GM18519 (cell line): ENCODE data around the gene ZNF497.
"Not testable (repeated sequence)": the region's sequence is repeated elsewhere in the genome, so short reads cannot be mapped to it uniquely, and the experiment has no call there.

Experiments
- ATAC-seq: cut with Tn5 transposase; IDR thresholded peaks from one replicate; pipeline ENCODE4 v1.9.1; 2021; ENCODE audit warnings: mild to moderate bottlenecking, moderate library complexity; ENCODE audit not compliant: unreplicated experiment, low FRiP score

ZNF497 gene

GRCh38 chr19:58362272-58362994, at the start of gene ZNF497:
Gene ZNF497 (minus strand): TSS chr19:58362751. CDS start chr19:58357635, 5,116 bp downstream.
- ATAC-seq = peak; percentile 63

- no peak for ATAC-seq
Observed at GRCh38 chr19:58409010-58409790, 46.6 kb upstream of the ZNF497 start.

GRCh38 chr19:58408152-58409009, 45.8 kb upstream of the ZNF497 start, which contains the start of gene ZNF584:
Gene ZNF584 (plus strand): TSS chr19:58408649. CDS start chr19:58409148, 499 bp downstream.
- peak; percentile 75 for ATAC-seq

- ATAC-seq = no peak
Observed at GRCh38 chr19:58407658-58408151, 45.2 kb upstream of the ZNF497 start.

GRCh38 chr19:58406818-58407657, 44.5 kb upstream of the ZNF497 start:
- ATAC-seq = no peak

- not testable (repeated sequence) for ATAC-seq
Observed at GRCh38 chr19:58403920-58404478, 41.4 kb upstream of the ZNF497 start.

GRCh38 chr19:58401840-58402421, 39.4 kb upstream of the ZNF497 start:
- ATAC-seq = no peak

GRCh38 chr19:58400916-58401839, 38.6 kb upstream of the ZNF497 start:
- peak; percentile 91 for ATAC-seq

GRCh38 chr19:58400316-58400915, 37.9 kb upstream of the ZNF497 start:
- no peak for ATAC-seq

GRCh38 chr19:58399903-58400302, 37.4 kb upstream of the ZNF497 start:
- no peak for ATAC-seq

GRCh38 chr19:58398545-58398944, 36.0 kb upstream of the ZNF497 start:
- no peak for ATAC-seq

GRCh38 chr19:58398087-58398486, 35.5 kb upstream of the ZNF497 start:
- no peak for ATAC-seq

GRCh38 chr19:58397533-58398037, 35.0 kb upstream of the ZNF497 start:
- ATAC-seq = no peak

- no peak for ATAC-seq
Observed at GRCh38 chr19:58396691-58397532, 34.4 kb upstream of the ZNF497 start.

- ATAC-seq = no peak
Observed at GRCh38 chr19:58395979-58396627, 33.6 kb upstream of the ZNF497 start.
